ENCODE data around the gene SEMA6D.
A peak's percentile ranks its signal among the peaks of the same experiment; 100 is the strongest.

The SEMA6D gene, protein sequence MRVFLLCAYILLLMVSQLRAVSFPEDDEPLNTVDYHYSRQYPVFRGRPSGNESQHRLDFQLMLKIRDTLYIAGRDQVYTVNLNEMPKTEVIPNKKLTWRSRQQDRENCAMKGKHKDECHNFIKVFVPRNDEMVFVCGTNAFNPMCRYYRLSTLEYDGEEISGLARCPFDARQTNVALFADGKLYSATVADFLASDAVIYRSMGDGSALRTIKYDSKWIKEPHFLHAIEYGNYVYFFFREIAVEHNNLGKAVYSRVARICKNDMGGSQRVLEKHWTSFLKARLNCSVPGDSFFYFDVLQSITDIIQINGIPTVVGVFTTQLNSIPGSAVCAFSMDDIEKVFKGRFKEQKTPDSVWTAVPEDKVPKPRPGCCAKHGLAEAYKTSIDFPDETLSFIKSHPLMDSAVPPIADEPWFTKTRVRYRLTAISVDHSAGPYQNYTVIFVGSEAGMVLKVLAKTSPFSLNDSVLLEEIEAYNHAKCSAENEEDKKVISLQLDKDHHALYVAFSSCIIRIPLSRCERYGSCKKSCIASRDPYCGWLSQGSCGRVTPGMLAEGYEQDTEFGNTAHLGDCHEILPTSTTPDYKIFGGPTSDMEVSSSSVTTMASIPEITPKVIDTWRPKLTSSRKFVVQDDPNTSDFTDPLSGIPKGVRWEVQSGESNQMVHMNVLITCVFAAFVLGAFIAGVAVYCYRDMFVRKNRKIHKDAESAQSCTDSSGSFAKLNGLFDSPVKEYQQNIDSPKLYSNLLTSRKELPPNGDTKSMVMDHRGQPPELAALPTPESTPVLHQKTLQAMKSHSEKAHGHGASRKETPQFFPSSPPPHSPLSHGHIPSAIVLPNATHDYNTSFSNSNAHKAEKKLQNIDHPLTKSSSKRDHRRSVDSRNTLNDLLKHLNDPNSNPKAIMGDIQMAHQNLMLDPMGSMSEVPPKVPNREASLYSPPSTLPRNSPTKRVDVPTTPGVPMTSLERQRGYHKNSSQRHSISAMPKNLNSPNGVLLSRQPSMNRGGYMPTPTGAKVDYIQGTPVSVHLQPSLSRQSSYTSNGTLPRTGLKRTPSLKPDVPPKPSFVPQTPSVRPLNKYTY

DNA sequence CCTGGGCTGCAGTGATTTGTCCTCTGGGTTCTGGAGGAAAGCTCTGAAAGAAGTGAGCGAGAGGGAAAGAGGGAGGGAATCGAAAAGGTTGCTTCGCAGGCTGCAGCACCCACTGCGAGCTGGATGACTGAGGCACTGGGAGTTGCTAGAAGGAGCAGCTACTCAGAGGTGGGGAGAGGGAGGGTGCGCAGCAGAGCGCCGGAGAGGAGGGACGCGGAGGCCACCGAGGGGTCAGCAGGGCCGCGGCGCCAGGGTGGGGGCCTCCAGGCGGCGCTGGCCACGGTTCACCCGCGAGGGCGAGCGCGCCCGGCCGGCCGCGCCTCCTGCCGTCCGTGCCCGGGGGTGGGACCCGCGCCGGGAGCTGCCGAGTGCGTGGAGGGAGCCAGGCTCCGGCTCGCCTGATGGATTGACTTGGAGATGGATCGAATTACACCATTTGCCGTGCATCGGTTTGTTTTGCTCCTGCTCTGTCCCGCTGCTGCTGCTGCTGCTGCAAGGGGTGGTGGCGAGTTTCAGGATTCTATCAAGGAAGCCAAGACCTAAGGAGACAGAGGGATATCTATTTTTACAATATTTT, at the start of gene SEMA6D:
Gene SEMA6D (plus strand): TSS at position 470 of the 577 bp plus-strand sequence. CDS start 42,294 bp downstream, outside the sequence.
- DNase-seq = peak; percentile 88

DNA sequence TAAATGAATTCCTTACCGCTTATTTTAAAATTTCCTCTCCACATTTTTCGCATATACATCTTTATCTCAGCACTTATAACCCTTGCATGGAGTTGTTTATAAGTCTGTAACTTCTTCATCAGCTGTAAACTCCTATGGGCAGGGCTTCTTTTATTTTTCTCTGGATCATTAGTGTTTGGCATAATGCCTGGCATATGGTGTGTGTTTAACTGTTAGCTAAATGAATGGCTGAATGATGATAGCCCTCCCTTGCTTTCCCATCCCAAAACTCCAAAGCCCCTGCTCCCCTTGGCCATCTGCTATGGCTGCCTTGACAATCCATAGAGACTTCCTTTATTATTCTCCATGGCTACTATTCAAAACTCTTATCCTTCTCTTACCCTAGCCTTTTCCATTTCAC, 48.1 kb upstream of the SEMA6D start:
- DNase-seq = no peak

DNA sequence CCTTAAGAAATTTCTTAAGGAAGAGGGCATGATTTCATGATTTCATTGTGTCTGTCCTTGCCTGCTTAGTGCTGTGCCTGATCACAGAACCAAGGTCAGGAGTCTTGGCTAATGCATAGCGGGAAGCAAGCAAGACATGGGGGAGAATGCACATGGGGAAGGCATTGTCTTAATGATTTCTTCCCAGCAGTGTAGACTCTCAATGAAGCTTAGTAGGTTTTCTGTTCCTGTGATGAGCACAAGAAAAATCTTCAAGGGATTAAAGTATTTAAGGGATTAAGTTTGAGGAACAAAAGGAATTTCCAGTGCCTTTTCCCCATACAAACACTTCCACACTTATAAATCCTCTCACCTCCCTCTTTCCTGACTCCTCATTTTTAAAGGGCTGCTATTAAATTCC, 46.9 kb upstream of the SEMA6D start:
- DNase-seq = peak; percentile 15

DNA sequence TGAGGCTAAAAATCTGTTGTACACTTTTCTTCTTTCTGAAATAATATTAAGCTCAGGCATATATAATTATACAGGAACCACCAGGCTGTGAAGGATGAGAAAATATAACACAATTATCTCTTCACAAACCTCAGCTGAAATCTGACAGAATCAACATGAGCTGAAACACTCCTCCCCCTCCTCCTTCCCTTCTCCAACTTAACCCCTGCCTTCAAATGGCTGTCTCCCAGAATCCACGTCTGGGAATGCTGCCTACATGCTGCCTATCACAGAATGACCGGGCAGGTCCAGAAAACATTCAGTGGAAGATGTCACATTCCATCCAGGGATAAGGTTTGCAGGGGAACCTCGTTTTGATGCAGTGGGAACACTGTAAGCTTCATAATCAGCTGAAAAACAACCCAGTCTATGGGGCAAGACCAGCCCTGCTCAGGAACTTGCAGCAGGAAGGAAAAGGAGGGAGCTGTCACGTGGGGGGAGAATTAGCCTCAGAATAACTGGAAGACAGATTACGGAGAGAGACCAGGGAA, 44.0 kb upstream of the SEMA6D start:
- DNase-seq = no peak

DNA sequence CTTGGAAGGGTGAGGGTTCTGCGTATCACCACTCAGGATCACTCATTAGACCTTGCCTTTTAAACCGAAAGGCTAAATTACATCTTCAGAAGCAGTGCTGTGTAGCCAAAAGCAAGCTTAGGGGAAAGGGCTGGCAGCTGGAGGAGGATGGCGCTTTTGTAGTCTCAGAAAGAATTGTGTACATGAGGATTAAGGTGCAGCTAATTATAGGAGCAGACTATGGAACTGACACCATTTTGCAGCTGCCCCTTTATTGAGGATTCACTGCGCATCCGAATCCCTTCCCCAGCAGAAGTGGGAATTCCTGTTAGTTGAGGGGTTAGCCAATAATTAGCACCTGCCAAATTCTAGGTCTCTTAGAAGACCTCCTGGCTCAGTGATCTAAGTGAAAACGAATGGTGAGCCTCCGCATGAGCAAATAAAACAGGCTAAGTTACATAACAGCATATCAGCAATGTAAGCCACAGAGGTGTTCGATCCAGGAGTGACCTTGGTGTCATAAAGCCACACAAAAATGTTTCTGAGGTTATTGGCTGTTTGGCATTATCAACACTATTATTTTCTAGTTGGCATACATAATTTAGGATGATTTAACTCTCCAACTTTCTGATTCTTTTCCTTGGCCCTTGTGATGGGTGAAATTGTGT, 42.6 kb upstream of the SEMA6D start:
- DNase-seq = no peak

DNA sequence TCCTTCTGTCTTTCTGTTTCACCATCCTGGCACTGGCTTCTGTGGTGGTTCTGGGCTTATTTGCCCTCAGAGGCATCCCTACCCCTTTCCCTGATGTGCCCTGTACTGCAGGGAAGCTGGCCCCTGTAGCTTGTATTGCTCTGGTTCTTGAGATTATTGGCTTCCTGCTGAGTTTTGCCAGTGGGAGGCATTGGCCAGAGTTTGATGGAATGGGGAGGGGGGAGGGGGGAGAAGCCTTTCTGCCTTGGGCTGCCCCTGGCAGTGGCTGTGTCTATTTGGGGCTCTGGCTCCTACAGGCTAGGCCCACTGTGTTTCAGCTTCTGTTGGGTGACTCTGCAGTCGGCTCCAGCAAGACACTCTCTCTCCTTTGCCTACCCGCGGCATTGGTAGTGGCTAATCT, 41.6 kb upstream of the SEMA6D start:
- no peak for DNase-seq

DNA sequence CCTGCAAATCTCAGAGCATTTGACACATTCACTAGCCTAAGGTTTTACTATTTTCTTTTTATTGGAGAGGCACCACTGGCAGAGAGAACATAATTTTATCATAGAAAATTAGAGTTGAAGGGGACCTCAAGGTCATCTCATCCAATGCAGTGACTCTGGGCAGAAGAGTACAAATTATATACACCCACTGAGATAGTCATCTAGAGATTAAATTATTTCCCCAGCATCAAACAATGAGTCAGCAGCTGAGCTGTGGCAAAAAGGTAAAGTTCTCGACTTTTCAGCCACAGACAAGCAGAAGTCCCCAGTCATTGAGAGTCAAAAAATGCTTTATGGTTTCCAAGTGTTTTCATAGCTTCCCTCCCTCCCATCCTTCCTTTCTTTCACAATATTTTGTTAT, 39.3 kb upstream of the SEMA6D start:
- DNase-seq = no peak

DNA sequence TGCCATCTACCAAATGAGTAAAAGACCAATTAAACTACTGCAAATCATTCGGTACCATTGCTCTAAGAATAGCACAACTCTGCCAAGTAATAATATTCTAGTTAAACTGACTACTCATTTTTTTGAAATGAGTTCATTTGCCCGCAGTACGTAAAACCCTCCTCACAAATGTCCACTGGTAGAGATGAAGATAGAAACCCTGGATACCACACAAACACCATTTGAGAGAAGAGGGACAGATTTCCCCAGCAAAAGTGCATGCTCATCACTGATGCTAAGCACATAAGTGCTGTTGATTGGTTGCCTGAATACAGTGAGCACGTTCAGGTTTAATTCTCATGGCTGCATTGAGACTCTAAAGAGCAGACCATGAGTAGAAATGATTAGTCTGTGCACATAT, 34.6 kb upstream of the SEMA6D start:
- no peak for DNase-seq

DNA sequence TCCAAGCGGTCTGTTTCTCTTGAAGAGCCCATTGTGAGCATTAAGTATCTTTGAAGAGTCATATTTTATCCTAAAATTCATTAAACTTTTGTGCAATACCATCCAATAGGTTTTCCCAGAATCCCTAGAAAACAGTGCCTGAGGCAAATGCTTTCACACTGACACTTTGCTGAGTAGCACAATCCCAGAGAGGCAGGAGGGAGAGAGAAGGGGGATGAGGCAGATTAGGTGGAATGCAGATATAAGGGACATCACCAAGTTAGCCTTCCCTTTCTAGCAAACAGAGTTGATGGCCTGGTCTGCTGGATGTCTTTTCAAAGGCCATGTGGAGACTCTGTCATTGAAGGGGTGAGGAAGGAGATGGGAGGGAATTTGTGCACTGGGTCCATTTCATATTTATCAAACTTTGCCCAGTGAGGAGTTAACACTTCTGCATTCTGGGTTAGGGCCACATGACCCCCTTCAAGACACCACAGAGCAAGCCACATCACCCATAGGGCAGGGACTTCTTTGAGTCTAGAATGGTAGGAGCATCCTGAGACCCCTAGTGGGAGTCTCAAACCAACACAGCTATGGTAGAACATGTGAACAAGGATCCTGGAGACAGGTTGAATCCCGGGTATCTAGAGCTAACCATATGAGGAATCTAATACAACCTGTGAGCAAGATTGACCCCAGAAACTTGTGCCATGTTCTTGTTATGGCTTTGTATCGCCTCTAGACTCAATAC, 32.0 kb upstream of the SEMA6D start:
- DNase-seq = no peak

DNA sequence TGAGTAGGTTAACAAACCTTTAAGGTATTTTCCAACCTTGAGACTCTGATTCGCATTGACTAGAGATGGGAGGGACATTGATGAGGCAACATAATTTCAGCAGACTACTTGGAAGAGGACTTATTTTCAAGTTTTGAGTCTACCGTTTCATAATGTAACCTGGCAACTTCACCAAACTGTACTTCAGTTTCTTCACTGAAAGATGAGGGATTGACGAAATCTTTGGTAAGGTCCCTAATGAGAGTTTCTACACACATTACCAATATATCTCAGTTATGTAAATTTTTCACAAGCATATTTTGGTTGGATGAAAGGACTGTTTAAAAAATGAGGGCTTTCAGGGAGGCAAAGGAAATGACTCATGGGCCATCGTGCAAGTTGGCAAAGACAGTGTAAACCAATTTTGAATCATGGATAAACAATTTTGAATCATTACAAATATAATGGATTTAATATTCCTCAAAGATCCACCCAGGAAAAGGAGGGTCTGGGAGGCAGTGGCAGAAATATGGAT, 28.7 kb upstream of the SEMA6D start:
- peak; percentile 89 for DNase-seq

DNA sequence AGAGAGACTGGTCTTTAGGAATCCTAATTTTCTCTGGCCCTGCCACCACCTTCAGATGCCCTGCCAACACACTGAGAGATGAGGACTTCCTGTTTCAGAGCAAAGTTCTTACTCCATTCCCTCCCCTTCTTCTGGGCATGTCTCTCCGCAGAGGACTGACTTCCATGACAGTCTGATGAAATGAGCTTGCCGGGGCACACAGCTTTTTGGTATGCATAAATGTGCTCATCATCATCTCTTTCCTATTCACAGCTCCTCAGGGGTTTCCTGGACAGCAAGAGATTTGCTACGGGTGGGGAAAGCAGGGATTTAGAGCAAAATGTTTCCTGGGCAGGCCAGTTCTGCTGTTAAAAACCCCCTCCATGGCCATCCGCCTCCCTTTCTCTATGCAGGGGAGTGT, 27.6 kb upstream of the SEMA6D start:
- DNase-seq = no peak

DNA sequence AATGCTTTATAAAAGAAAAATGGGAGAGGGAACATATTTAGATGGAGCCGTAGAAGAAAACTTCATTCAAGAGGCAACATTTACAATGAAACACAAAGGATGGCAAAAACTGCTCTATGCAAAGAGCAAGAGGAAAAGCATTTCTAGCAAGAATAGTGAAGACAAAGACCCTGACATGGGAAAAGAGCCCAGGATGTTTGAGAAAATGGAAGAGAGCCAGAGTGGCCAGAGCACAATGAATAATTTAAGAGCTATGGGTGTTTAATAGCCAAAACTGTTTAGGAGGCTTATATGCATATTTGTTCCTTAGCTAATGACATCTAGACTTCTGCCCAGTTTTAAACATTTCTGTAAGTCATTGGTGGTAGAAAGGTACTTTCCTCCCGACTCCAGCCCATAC, 25.4 kb upstream of the SEMA6D start:
- no peak for DNase-seq

DNA sequence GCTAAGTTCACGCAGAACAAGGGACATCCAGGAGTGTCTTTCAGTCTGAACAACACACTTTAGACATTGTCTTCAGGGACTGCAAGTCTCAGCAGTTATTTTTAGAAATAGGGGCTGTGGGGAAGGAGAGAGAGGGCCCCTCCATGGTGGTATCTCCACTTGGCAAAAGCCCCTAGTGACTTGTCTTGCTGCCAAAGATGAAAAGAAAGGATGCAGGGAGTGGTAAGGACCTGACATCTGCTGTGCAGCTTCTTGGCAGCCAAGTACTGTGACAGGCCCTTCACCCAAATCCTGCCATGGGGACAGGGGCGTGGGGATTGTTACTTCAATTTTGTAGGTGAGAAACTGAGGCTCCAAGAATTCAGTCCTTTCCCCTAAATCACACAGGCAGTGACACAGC, 21.0 kb upstream of the SEMA6D start:
- DNase-seq = no peak

DNA sequence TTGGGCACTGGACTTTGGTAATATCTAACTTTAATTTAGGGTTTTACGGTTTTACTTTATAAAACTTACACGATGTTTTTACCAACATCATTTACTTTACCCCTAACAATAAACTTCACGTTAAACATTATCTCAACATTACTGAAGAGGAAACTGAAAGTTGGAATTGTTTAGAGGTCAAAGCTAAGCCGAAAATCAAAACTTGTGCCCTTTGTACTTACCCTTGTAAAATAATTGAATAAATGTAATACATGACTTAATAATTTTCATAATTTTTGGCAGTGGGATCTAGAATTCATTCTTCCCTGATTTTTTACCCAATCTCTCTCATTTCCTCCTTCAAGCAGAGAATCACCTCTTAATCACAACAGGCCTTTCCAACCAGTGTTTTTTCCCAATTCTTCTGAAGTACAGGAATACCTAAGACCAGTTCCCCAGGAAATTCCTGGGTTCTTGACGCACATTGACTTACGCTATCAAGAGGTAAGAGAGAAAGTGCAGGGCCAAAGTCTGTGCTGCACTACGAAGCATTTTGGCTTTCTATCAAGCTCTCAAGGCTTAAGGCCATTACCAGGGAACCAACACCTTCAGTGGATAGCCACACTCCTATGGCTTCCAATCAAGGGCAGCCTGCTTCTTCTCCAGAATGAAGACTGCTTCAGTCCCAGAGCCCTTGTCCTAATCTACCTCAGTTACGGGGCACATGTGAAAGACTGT, 11.9 kb upstream of the SEMA6D start:
- DNase-seq = no peak

DNA sequence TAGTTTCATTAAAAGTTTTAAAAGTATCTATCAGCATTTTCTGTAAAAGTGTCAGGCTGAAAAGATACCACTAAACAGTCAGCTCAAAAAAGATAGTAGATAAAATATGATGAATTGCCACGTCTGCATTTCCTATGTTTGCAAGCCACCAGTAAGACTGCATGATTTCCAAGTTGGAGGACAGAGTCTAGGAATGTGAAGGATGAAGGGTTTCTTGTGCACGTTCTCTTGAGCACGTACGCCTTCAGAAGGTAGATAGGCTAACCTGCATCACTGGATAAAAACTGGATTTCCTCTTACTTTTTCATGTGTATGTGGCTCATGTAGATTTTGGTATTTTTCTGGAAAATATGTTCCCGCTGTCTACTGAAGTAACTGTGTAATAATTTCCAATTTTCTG, 9.9 kb upstream of the SEMA6D start:
- DNase-seq = no peak

DNA sequence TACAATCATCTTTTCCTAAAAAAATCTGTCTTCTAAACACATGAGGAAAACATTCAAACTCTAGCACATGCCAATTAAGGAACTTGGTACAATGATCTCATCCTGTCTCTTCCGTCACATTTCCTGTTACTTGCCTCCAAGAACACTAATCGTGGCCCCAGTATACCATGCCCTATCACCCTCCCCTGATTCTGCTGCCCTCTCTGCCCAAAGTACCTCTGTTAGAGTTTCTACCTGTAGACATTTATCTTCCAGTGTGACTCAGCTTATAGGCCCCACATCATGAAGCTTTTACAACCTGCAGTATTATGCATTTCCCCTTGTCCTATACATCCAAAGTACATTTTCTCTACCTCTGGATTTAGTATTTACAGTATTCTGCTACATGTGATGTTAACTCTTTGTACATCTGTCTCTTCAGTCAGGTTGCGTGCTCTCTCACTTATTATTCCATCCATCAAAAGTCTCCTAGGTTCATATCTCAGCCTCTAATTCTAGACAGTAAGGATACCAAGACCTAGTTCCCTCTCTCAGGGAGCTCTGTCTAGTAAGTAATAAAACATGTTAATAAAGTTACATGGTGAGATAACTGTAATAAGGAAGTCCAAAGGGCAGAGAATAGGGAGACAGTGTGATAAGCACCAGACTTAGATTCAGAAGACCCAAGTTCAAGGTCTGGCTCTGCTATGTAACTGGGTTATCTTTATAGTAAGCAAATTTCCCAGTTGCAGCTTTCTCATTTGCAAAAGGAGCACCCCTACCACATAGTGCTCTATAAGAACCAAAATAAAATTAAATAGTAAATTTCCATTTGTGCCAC, 8.9 kb upstream of the SEMA6D start:
- DNase-seq = no peak

DNA sequence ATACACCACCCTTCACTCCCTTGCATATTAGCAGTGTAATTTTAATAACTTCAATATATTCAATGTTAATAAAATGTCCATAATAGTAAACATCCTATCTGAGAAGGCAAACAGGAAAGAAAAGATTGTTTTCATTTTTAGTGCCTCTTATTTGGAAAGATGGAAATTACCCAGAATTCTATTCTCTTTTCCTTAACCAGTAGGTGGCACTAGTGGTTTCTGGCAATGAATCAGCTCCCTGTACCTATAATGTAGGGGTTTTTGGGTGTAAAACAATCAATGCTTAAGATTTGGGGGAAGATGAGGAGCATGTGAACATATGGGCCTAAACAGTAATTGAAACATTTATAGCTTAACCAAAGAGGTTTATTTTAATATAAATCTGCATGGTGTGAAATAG, 5.7 kb upstream of the SEMA6D start:
- DNase-seq = peak; percentile 26

DNA sequence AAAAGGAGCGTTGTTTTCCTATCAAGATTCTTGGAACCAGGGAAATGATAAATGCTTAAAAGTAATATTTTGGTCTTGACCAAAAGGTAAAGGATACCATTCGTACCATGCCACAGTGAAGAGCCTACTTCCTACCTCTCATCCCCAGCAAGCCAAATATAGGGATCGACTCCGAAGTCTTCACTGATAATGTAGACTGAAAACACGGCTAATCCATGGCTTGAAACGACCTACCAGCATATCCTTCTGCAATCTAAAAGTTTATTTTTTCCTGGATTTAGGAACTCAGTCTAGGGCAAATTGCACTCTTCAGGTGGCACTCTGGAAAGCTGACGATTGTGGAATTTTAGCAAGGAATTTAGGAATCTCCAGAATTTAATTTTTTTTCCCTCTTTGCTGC, 1.9 kb upstream of the SEMA6D start:
- DNase-seq = no peak

DNA sequence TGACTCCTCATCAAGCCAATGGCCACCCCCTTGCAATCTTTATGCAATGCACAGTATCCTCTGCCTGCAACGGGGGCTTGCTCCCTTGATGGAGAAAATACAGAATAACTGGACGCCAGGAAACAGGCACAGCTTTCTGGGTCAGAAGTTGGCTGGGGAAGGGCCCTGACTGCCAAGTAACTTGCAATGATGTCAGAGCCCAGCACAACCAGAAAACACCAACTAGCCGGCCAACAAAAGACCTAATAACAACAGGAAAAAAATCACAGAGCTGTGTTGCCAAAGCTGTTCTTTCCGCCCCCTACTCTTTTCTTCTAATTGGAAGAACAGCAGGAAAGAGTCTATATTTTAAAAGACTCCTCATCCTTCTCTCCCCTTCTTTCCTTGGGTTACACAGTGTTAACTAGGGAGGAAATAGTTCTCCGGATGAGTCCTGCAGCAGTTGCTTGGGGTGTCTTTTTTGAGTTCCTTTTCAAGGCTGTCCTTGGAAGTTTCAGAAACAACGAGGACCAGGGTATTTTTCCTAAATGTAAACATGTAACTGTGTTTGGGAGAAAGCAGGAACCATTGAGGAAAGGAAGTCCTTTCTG, 1.4 kb upstream of the SEMA6D start:
- no peak for DNase-seq

DNA sequence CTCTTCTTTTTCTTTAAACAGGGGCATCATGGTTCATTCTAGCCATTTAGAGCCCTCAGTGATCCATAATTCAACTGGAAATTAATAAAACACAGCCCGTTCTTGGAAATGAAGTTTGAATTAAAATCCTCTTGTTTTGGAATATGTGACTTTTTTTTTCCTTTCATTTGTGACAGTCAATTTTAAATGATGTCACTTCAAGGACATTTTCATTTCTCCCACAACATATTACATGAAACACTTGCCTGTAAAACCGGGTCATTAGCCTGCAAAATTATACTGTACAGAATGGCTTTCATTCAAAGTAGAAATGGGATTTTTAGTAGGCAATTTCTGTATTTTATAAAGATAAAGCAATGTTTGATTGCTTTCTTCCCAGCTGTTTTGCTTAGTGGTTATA, 789 bp upstream of the SEMA6D start:
- DNase-seq = no peak
